Astrocyte (in vitro differentiated cells and primary cell): ENCODE results near the gene KLHL22. TPM values are rescaled to one million over a fixed set of nuclear protein-coding genes. Genes with fewer than 3 reads are reported as not detected.

Source experiments
- DNase-seq: peaks from one replicate; pipeline ENCODE4 v3.0.0-alpha.2; 2010; ENCODE audit warnings: low read depth
- FAIRE-seq: peaks from 2 replicates; lab custom pipeline; 2011; peaks lifted over from hg19 to GRCh38; lab: Jason Lieb, UNC
- H2AFZ ChIP-seq: 2 replicates; pipeline ENCODE4 v1.6.0; 2012; ENCODE audit warnings: low read depth, low read length, inconsistent platforms
- H3K27ac ChIP-seq: 2 replicates; pipeline ENCODE4 v1.5.1; 2011; ENCODE audit warnings: low read depth, low read length, inconsistent platforms
- H3K27me3 ChIP-seq: 2 replicates; pipeline ENCODE4 v1.6.0; 2011; ENCODE audit warnings: low read length, inconsistent platforms; ENCODE audit not compliant: insufficient read depth
- H3K36me3 ChIP-seq: 2 replicates; pipeline ENCODE4 v1.5.1; 2011; ENCODE audit warnings: low read length, inconsistent platforms; ENCODE audit not compliant: insufficient read depth
- H3K4me1 ChIP-seq: 2 replicates; pipeline ENCODE4 v1.5.1; 2011; ENCODE audit warnings: low read length, inconsistent platforms; ENCODE audit not compliant: insufficient read depth
- H3K4me2 ChIP-seq: 2 replicates; pipeline ENCODE4 v1.6.0; 2012; ENCODE audit warnings: low read length, inconsistent platforms
- H3K4me3 ChIP-seq: 2 replicates; pipeline ENCODE4 v1.5.1; 2011; ENCODE audit warnings: low read depth, mild to moderate bottlenecking, low read length, inconsistent platforms; ENCODE audit not compliant: insufficient read depth
- H3K79me2 ChIP-seq: 2 replicates; pipeline ENCODE4 v1.6.0; 2012; ENCODE audit warnings: mild to moderate bottlenecking, low read length, inconsistent platforms; ENCODE audit not compliant: insufficient read depth
- H3K9ac ChIP-seq: 2 replicates; pipeline ENCODE4 v1.6.0; 2012; ENCODE audit warnings: mild to moderate bottlenecking, low read length, inconsistent platforms
- H3K9me3 ChIP-seq: 2 replicates; pipeline ENCODE4 v1.5.1; 2012; ENCODE audit warnings: low read depth, mild to moderate bottlenecking, low read length, inconsistent platforms; ENCODE audit not compliant: insufficient read depth
- H4K20me1 ChIP-seq: 2 replicates; pipeline ENCODE4 v1.6.0; 2012; ENCODE audit warnings: low read length, inconsistent platforms; ENCODE audit not compliant: insufficient read depth
- H3K27ac Mint-ChIP-seq: one replicate; pipeline ENCODE4 v1.8.0; 2021; ENCODE audit warnings: mild to moderate bottlenecking, mixed read lengths; ENCODE audit not compliant: unreplicated experiment
- H3K27me3 Mint-ChIP-seq: one replicate; pipeline ENCODE4 v1.8.0; 2021; ENCODE audit warnings: low read depth, mixed read lengths; ENCODE audit not compliant: unreplicated experiment
- H3K36me3 Mint-ChIP-seq: one replicate; pipeline ENCODE4 v1.8.0; 2021; ENCODE audit warnings: low read depth, mixed read lengths; ENCODE audit not compliant: unreplicated experiment
- H3K4me1 Mint-ChIP-seq: one replicate; pipeline ENCODE4 v1.8.0; 2021; ENCODE audit warnings: low read depth, mixed read lengths; ENCODE audit not compliant: unreplicated experiment
- H3K4me3 Mint-ChIP-seq: one replicate; pipeline ENCODE4 v1.8.0; 2021; ENCODE audit warnings: mild to moderate bottlenecking, moderate library complexity, mixed read lengths; ENCODE audit not compliant: unreplicated experiment
- H3K9me3 Mint-ChIP-seq: one replicate; pipeline ENCODE4 v1.8.0; 2021; ENCODE audit warnings: mild to moderate bottlenecking, mixed read lengths; ENCODE audit not compliant: unreplicated experiment
- EZH2 ChIP-seq: IDR thresholded peaks from 2 replicates; pipeline ENCODE4 v1.6.1; 2012; ENCODE audit warnings: mild to moderate bottlenecking, low read length, inconsistent platforms; ENCODE audit not compliant: insufficient read depth
- total RNA-seq: library from RNA; stranded (reverse); gene quantifications from 2 replicates; pipeline ENCODE4 v1.2.1, GENCODE V29; 2021
- TF ChIP-seq, protein P1 (sequence below): IDR thresholded peaks from 2 replicates; pipeline ENCODE4 v1.5.1; 2011; ENCODE audit warnings: low read depth, mild to moderate bottlenecking, inconsistent platforms, low read length, moderate library complexity; ENCODE audit not compliant: insufficient read depth

The KLHL22 gene
- total RNA-seq, 1 donor from 2014 or later, result 14.0 TPM

DNA sequence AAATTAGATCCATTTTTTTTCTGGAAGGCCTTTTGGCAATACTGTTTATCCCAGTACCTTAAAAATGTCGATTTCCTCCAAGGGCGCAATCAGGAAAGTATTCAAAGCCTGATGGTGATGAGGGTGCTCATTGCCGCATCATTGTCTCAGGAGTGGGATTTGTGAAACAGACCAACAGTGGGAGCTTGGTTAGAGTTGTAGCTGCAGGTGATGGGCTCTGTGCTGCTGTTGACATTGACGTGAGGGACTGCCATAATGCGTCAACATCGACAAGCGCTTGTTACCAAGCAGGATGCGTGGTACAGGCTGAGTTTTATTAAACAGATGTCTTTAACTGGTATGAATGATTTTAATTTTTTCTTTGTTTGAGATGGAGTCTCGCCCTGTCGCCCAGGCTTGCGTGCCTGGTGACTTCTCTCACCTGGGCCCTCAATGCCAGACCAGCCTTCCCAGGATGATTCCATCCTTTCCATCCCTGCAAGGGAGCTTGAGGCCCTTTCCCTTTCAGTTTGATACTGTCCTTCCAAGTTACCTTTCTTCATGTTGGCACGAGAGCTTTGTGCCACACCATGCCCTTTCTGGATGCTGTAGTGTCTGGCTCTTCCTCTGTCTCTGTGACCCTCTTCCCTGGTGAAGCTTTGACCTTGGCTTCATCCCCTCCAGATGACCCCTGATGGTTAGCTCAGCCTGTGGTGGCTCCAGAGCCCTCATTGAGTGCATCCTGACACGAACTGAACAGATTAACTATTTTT lies 22.4 kb upstream of the KLHL22 start:
- Histone ChIP-seq H3K4me1 (peaks cover 45% of the 10 kb centered on the region), H3K36me3 (peaks cover 21% of the 10 kb centered on the region), H3K4me2 (no peak overlapping the region), H4K20me1 (peaks cover 88% of the 10 kb centered on the region), H3K27ac (peak overlapping the region; percentile 8), H3K9me3 (no peaks in the 10 kb centered on the region), H2AFZ (no peak overlapping the region), H3K79me2 (peaks cover 96% of the 10 kb centered on the region), H3K27me3 (no peaks in the 10 kb centered on the region), H3K4me3 (no peak overlapping the region), H3K9ac (no peak overlapping the region)
- no peak for DNase-seq
- Mint-ChIP-seq H3K9me3 (no peaks in the 10 kb centered on the region), H3K27ac (peak overlapping the region; percentile 47), H3K36me3 (peaks cover 8% of the 10 kb centered on the region), H3K27me3 (no peaks in the 10 kb centered on the region), H3K4me3 (peak overlapping the region; percentile 68), H3K4me1 (peaks cover 66% of the 10 kb centered on the region)
- no peak for TF ChIP-seq EZH2
- TF ChIP-seq, protein P1, sequence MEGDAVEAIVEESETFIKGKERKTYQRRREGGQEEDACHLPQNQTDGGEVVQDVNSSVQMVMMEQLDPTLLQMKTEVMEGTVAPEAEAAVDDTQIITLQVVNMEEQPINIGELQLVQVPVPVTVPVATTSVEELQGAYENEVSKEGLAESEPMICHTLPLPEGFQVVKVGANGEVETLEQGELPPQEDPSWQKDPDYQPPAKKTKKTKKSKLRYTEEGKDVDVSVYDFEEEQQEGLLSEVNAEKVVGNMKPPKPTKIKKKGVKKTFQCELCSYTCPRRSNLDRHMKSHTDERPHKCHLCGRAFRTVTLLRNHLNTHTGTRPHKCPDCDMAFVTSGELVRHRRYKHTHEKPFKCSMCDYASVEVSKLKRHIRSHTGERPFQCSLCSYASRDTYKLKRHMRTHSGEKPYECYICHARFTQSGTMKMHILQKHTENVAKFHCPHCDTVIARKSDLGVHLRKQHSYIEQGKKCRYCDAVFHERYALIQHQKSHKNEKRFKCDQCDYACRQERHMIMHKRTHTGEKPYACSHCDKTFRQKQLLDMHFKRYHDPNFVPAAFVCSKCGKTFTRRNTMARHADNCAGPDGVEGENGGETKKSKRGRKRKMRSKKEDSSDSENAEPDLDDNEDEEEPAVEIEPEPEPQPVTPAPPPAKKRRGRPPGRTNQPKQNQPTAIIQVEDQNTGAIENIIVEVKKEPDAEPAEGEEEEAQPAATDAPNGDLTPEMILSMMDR, result no peak
- no peak for FAIRE-seq

DNA sequence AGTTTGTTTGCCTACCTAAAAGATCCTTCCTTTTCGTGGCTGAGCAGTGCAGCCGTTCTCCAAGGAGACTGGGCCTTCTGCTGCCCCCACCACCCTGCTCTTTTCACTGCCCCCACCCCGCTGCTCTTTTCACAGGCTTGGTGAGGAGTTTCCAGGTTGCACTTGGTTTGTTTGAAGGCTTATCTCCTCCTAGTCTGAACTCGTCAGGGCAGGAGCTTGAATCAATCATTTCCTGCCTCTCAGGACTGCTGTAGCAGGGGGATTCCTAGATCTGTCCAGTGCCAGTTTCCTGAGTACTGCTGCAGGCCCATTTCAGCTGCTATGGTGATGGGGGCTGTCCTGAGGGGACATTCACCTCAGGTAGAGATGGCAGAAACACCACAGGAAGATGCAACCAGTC lies 21.8 kb upstream of the KLHL22 start:
- Histone ChIP-seq H3K27ac (peak overlapping the region; percentile 8), H3K4me1 (peaks cover 39% of the 10 kb centered on the region), H4K20me1 (peaks cover 86% of the 10 kb centered on the region), H3K4me2 (no peak overlapping the region), H3K9me3 (no peaks in the 10 kb centered on the region), H3K36me3 (peaks cover 21% of the 10 kb centered on the region), H2AFZ (no peak overlapping the region), H3K27me3 (no peaks in the 10 kb centered on the region), H3K9ac (no peak overlapping the region), H3K79me2 (peaks cover 96% of the 10 kb centered on the region), H3K4me3 (no peak overlapping the region)
- Mint-ChIP-seq H3K27me3 (no peaks in the 10 kb centered on the region), H3K27ac (peak overlapping the region; percentile 92), H3K4me1 (peaks cover 61% of the 10 kb centered on the region), H3K9me3 (no peaks in the 10 kb centered on the region), H3K36me3 (peaks cover 7% of the 10 kb centered on the region), H3K4me3 (peak overlapping the region; percentile 50)
- no peak for DNase-seq
- FAIRE-seq, result no peak
- no peak for TF ChIP-seq EZH2
- TF ChIP-seq, protein P1, result no peak

DNA sequence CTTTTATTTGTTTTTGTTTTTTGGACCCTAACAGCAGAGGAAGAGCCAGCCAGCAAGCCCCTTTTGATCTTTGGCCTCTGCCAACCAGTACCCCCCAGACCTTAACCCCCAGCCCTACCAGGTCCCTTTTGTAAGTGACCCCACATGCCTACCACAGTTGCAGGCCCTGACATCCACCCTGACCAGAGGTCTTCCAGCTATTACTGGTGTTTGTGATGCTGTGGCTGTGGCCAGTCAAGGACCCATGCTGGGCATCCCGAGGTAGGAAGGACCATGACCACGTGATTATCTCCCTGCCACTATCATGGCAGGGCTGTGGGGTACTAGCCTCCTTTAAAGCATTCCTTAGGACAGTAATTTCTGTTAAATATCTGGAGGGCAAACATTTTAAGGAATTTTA lies 20.8 kb upstream of the KLHL22 start:
- Histone ChIP-seq H3K9me3 (no peaks in the 10 kb centered on the region), H3K4me3 (no peak overlapping the region), H3K4me2 (no peak overlapping the region), H3K4me1 (peaks cover 40% of the 10 kb centered on the region), H3K79me2 (peaks cover 98% of the 10 kb centered on the region), H3K27ac (no peak overlapping the region), H3K36me3 (peaks cover 16% of the 10 kb centered on the region), H3K9ac (no peak overlapping the region), H3K27me3 (no peaks in the 10 kb centered on the region), H2AFZ (no peak overlapping the region), H4K20me1 (peaks cover 88% of the 10 kb centered on the region)
- Mint-ChIP-seq H3K9me3 (no peaks in the 10 kb centered on the region), H3K4me1 (peaks cover 63% of the 10 kb centered on the region), H3K4me3 (no peak overlapping the region), H3K36me3 (peaks cover 7% of the 10 kb centered on the region), H3K27ac (no peak overlapping the region), H3K27me3 (no peaks in the 10 kb centered on the region)
- TF ChIP-seq EZH2, result no peak
- TF ChIP-seq, protein P1, result no peak
- DNase-seq (no peak), FAIRE-seq (no peak)
